H9 (cell line): ENCODE measurements around the gene CAVIN4. TPM values are rescaled to one million over a fixed set of nuclear protein-coding genes. Genes with fewer than 3 reads are reported as not detected.

Source experiments
- DNase-seq: peaks from one replicate; pipeline ENCODE4 v3.0.0-alpha.2; 2017
- H2AFZ ChIP-seq: one replicate; pipeline ENCODE4 v1.6.1; 2013; ENCODE audit warnings: mild to moderate bottlenecking, low read length, control low read depth, moderate library complexity
- H2AK5ac ChIP-seq: 2 replicates; pipeline ENCODE4 v1.6.1; 2013; ENCODE audit warnings: low read length, control low read depth, mixed read lengths; ENCODE audit not compliant: insufficient read length
- H2BK120ac ChIP-seq: one replicate; pipeline ENCODE4 v1.6.1; 2013; ENCODE audit warnings: low read depth, mild to moderate bottlenecking, low read length, control low read depth, inconsistent platforms; ENCODE audit not compliant: poor library complexity, severe bottlenecking
- H2BK12ac ChIP-seq: 2 replicates; pipeline ENCODE4 v1.6.1; 2013; ENCODE audit warnings: low read length, control low read depth, mixed read lengths, low read depth; ENCODE audit not compliant: insufficient read length
- H2BK15ac ChIP-seq: 2 replicates; pipeline ENCODE4 v1.6.1; 2013; ENCODE audit warnings: low read depth, low read length, control low read depth
- H2BK20ac ChIP-seq: one replicate; pipeline ENCODE4 v1.6.1; 2013; ENCODE audit warnings: low read depth, mild to moderate bottlenecking, low read length, control low read depth, inconsistent platforms; ENCODE audit not compliant: poor library complexity, severe bottlenecking
- H2BK5ac ChIP-seq: 2 replicates; pipeline ENCODE4 v1.6.1; 2013; ENCODE audit warnings: low read length, control low read depth, mixed read lengths; ENCODE audit not compliant: insufficient read length
- H3K14ac ChIP-seq: 2 replicates; pipeline ENCODE4 v1.6.1; 2013; ENCODE audit warnings: low read length, control low read depth; ENCODE audit not compliant: insufficient read depth
- H3K18ac ChIP-seq: 2 replicates; pipeline ENCODE4 v1.6.1; 2013; ENCODE audit warnings: low read depth, mild to moderate bottlenecking, mixed read lengths, low read length, control low read depth; ENCODE audit not compliant: insufficient read length
- H3K23ac ChIP-seq: 2 replicates; pipeline ENCODE4 v1.6.1; 2013; ENCODE audit warnings: low read length, control low read depth, mixed read lengths, low read depth; ENCODE audit not compliant: insufficient read length
- H3K23me2 ChIP-seq: 2 replicates; pipeline ENCODE4 v1.6.1; 2013; ENCODE audit warnings: low read depth, mild to moderate bottlenecking, mixed read lengths, low read length, control low read depth; ENCODE audit not compliant: insufficient read length, poor library complexity, severe bottlenecking
- H3K27ac ChIP-seq: 2 replicates; pipeline ENCODE4 v1.5.1; 2013; ENCODE audit warnings: low read length, control low read depth, mixed read lengths, low read depth; ENCODE audit not compliant: insufficient read length
- H3K27me3 ChIP-seq: 2 replicates; pipeline ENCODE4 v1.6.1; 2013; ENCODE audit warnings: low read length, control low read depth, inconsistent platforms; ENCODE audit not compliant: insufficient read depth
- H3K4ac ChIP-seq: 2 replicates; pipeline ENCODE4 v1.6.1; 2013; ENCODE audit warnings: low read depth, mild to moderate bottlenecking, control low read depth, inconsistent platforms, low read length, moderate library complexity
- H3K4me1 ChIP-seq: 2 replicates; pipeline ENCODE4 v1.6.1; 2013; ENCODE audit warnings: low read length, control low read depth, inconsistent platforms; ENCODE audit not compliant: insufficient read depth
- H3K4me2 ChIP-seq: 2 replicates; pipeline ENCODE4 v1.6.1; 2013; ENCODE audit warnings: low read length, control low read depth, mixed read lengths; ENCODE audit not compliant: insufficient read length, insufficient read depth
- H3K56ac ChIP-seq: 2 replicates; pipeline ENCODE4 v1.6.1; 2013; ENCODE audit warnings: low read depth, mild to moderate bottlenecking, mixed read lengths, low read length, control low read depth; ENCODE audit not compliant: insufficient read length
- H3K79me1 ChIP-seq: 2 replicates; pipeline ENCODE4 v1.6.1; 2013; ENCODE audit warnings: low read depth, mild to moderate bottlenecking, moderate library complexity, low read length, control low read depth, inconsistent platforms; ENCODE audit not compliant: insufficient read depth, poor library complexity, severe bottlenecking
- H3K79me2 ChIP-seq: 2 replicates; pipeline ENCODE4 v1.6.1; 2013; ENCODE audit warnings: low read length, control low read depth, inconsistent platforms; ENCODE audit not compliant: insufficient read depth
- H3K9ac ChIP-seq: 2 replicates; pipeline ENCODE4 v1.6.1; 2013; ENCODE audit warnings: low read length, control low read depth, mixed read lengths; ENCODE audit not compliant: insufficient read length; ENCODE audit errors: extremely low read depth
- H3K9me3 ChIP-seq: one replicate; pipeline ENCODE4 v1.6.1; 2013; ENCODE audit warnings: low read depth, low read length, inconsistent platforms; ENCODE audit not compliant: control insufficient read depth
- H3T11ph ChIP-seq: one replicate; pipeline ENCODE4 v1.6.1; 2013; ENCODE audit warnings: mild to moderate bottlenecking, low read length, control low read depth, inconsistent platforms
- H4K20me1 ChIP-seq: one replicate; pipeline ENCODE4 v1.6.1; 2013; ENCODE audit not compliant: control insufficient read depth, insufficient read length, insufficient read depth
- H4K5ac ChIP-seq: 2 replicates; pipeline ENCODE4 v1.6.1; 2013; ENCODE audit warnings: low read depth, mild to moderate bottlenecking, mixed read lengths, low read length, control low read depth; ENCODE audit not compliant: insufficient read length
- H4K8ac ChIP-seq: replicated peaks from 2 replicates; pipeline ENCODE4 v1.6.1; 2013; ENCODE audit warnings: low read length, control low read depth, mixed read lengths, low read depth; ENCODE audit not compliant: insufficient read length
- H4K91ac ChIP-seq: 2 replicates; pipeline ENCODE4 v1.6.1; 2013; ENCODE audit warnings: low read depth, mild to moderate bottlenecking, moderate library complexity, mixed read lengths, low read length, control low read depth; ENCODE audit not compliant: insufficient read length
- H3K27ac Mint-ChIP-seq, 3 experiments: 2 replicates in 2 of 3; 3 replicates in 1 of 3; pipeline ENCODE4 v1.8.0; 2020 to 2021; ENCODE audit warnings: mixed read lengths in 3 of 3, mild to moderate bottlenecking in 1 of 3, moderate library complexity in 1 of 3
- H3K27me3 Mint-ChIP-seq: 2 replicates; pipeline ENCODE4 v1.8.0; 2021; ENCODE audit warnings: low read depth, mild to moderate bottlenecking, moderate library complexity, mixed read lengths
- H3K36me3 Mint-ChIP-seq, 3 experiments: 2 replicates in 2 of 3; 3 replicates in 1 of 3; pipeline ENCODE4 v1.8.0; 2020 to 2021; ENCODE audit warnings: low read depth in 3 of 3, mixed read lengths in 3 of 3; ENCODE audit not compliant: insufficient read depth in 1 of 3
- H3K4me1 Mint-ChIP-seq, 2 experiments: 2 replicates each; pipeline ENCODE4 v1.8.0; 2020; ENCODE audit warnings: mixed read lengths in 2 of 2
- H3K4me3 Mint-ChIP-seq, 2 experiments: 2 replicates in 1 of 2; 3 replicates in 1 of 2; pipeline ENCODE4 v1.8.0; 2020 to 2021; ENCODE audit warnings: mild to moderate bottlenecking in 2 of 2, mixed read lengths in 2 of 2, moderate library complexity in 1 of 2
- H3K9me3 Mint-ChIP-seq, 2 experiments: 2 replicates in 1 of 2; 3 replicates in 1 of 2; pipeline ENCODE4 v1.8.0; 2020; ENCODE audit warnings: mild to moderate bottlenecking in 2 of 2, mixed read lengths in 2 of 2, moderate library complexity in 1 of 2
- WGBS: extraction: QIAGEN DNeasy Blood & Tissue Kit; methylation state at CpG from one replicate; pipeline ENCODE4 v1.1.7; 2013; ENCODE audit warnings: missing lambda C conversion rate, low lambda C conversion rate, mixed read lengths; ENCODE audit not compliant: insufficient read length; ENCODE audit errors: extremely low coverage; 5-methylcytosine and 5-hydroxymethylcytosine counted together
- total RNA-seq: library from RNA; stranded (reverse); gene quantifications from 2 replicates; pipeline ENCODE4 v1.2.1, GENCODE V29; 2021
- TF ChIP-seq, protein P1 (sequence below): fragments of 200-600 bp; sonication (generic); conservative IDR thresholded peaks from 3 replicates; pipeline ENCODE4 v1.8.0; 2021; ENCODE audit warnings: antibody characterized with exemption, mild to moderate bottlenecking

CAVIN4 gene
- total RNA-seq, 1 experiment from 2014 or later, result 7.3 TPM

DNA sequence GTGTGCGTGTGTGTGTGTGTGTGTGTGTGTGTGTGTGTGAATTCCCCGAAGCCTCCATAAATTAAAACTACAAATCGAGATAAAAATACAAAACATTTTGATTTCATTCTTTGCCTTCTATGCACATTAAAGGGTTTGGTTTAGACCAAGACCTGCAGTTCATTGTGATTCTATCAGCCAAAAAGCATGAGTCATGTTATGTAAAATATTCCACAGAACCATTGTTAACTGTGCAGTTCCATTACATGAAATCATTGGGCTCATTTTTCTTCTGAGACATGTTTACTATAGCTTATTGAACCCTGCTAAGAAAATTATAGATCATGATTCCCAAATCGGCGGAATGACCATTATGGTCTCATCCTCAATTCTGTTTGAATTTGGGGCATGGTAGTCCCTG is 11.7 kb downstream of the CAVIN4 start:
- Histone ChIP-seq H3K56ac (no peak overlapping the region), H3K4ac (no peak overlapping the region), H3K23ac (no peak overlapping the region), H2AFZ (no peak overlapping the region), H4K5ac (no peak overlapping the region), H2BK15ac (no peak overlapping the region), H4K8ac (no peak overlapping the region), H4K91ac (no peak overlapping the region), H3K4me1 (no peaks in the 10 kb centered on the region), H3K18ac (no peak overlapping the region), H2AK5ac (no peak overlapping the region), H3T11ph (no peak overlapping the region), H3K4me2 (no peak overlapping the region), H3K27ac (no peak overlapping the region), H3K14ac (no peak overlapping the region), H3K79me2 (no peaks in the 10 kb centered on the region), H2BK12ac (no peak overlapping the region), H4K20me1 (no peaks in the 10 kb centered on the region), H2BK120ac (no peak overlapping the region), H3K9me3 (no peaks in the 10 kb centered on the region), H3K9ac (no peak overlapping the region), H3K27me3 (no peaks in the 10 kb centered on the region), H2BK20ac (no peak overlapping the region), H2BK5ac (no peak overlapping the region), H3K23me2 (no peaks in the 10 kb centered on the region), H3K79me1 (no peaks in the 10 kb centered on the region)
- no peaks in the 10 kb centered on the region; a peak in 1 of 5 replicates for H3K9me3 Mint-ChIP-seq
- H3K27ac Mint-ChIP-seq, result no peak overlapping the region
- H3K27me3 Mint-ChIP-seq, result no peaks in the 10 kb centered on the region
- peaks cover 2 to 16% (median 10%) of the 10 kb centered on the region in 3 experiments; a peak in 6 of 7 replicates for H3K36me3 Mint-ChIP-seq
- peaks cover 4 to 5% of the 10 kb centered on the region in 2 experiments; a peak in 2 of 4 replicates for H3K4me1 Mint-ChIP-seq
- no peak overlapping the region for H3K4me3 Mint-ChIP-seq
- no peak for DNase-seq
- no CpG with 5 or more reads among the region's 5 CpGs for WGBS
- TF ChIP-seq, protein P1, sequence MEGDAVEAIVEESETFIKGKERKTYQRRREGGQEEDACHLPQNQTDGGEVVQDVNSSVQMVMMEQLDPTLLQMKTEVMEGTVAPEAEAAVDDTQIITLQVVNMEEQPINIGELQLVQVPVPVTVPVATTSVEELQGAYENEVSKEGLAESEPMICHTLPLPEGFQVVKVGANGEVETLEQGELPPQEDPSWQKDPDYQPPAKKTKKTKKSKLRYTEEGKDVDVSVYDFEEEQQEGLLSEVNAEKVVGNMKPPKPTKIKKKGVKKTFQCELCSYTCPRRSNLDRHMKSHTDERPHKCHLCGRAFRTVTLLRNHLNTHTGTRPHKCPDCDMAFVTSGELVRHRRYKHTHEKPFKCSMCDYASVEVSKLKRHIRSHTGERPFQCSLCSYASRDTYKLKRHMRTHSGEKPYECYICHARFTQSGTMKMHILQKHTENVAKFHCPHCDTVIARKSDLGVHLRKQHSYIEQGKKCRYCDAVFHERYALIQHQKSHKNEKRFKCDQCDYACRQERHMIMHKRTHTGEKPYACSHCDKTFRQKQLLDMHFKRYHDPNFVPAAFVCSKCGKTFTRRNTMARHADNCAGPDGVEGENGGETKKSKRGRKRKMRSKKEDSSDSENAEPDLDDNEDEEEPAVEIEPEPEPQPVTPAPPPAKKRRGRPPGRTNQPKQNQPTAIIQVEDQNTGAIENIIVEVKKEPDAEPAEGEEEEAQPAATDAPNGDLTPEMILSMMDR, result no peak
